HG03025 (cell line): ENCODE data around the gene DHRS13.
"Not testable (repeated sequence)": the region's sequence is repeated elsewhere in the genome, so short reads cannot be mapped to it uniquely, and the experiment has no call there.

Experiments
- ATAC-seq: cut with Tn5 transposase; IDR thresholded peaks from one replicate; pipeline ENCODE4 v1.9.1; 2021; ENCODE audit warnings: mild to moderate bottlenecking, moderate library complexity; ENCODE audit not compliant: unreplicated experiment, low FRiP score

The DHRS13 gene

DNA sequence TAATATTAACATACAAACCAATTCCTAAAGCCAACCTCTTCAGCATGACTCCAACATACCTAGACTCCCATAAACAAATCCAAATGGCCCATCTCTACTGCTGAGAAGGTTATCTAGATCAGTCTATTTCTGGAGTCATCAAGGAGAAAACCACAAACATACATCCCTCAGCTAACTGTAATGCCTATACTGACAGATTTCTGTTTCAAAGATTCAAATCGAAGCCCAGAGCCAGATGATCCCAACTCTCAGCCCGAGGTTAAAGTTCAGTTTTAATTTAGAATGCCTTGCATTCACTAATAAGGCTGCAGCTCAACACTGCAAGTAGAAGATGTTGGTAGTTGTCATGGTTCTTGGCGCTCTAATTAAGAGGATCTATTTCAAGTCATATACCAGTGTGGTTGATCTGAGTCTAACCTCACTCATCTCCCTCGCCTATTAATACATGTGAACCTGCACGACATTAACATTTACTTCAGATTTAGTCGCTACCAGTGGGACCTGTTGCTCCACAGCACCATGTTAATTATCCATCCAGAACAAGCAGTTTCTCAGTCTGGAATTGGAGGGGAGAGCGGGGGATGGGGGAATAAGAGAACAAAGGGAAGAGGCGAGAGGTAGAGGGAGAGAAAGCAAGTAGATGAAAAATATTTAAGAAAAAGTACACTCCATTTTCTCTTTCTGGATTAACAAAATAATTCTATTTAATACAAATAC lies 33.0 kb upstream of the DHRS13 start:
- no peak for ATAC-seq

GRCh38 chr17:28934508-28934907 lies 31.6 kb upstream of the DHRS13 start:
- not testable (repeated sequence) for ATAC-seq

DNA sequence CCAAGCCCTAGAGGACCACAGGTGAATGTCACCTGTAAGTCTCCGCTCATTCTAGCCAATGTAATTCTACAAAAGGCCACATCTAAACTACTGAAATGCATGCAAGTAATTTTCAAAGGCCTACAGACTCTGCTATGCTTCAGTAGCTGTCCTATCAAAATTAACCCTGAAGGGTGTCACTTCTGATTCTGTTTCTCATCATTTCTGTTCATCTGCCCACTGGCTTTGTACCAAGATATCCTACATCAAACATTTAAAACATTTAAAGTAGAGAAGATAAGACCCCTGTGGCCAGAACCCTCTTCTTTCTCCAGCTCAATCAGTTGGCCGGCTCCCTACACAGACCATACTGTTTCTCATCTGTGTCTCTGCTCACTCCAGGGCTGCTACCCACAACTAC lies 26.9 kb upstream of the DHRS13 start:
- ATAC-seq = no peak

DNA sequence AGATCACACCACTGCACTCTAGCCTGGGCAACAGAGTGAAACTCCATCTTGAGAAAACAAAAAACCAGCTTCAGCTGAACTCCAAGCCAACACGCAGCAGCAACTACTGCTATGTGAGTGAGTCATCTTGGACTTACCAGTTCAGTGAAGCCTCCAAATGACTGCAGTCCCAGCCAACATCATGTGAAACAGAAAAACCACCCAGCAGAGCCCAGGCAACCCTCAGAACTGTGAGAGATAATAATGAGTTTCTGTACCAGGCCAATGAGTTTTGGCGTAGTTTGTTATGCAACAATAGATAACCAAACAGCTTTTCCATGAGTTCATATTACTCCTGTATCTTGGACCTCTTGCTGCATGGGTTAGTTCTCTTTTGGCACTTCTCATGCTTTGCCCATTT lies 25.2 kb upstream of the DHRS13 start:
- ATAC-seq = no peak

DNA sequence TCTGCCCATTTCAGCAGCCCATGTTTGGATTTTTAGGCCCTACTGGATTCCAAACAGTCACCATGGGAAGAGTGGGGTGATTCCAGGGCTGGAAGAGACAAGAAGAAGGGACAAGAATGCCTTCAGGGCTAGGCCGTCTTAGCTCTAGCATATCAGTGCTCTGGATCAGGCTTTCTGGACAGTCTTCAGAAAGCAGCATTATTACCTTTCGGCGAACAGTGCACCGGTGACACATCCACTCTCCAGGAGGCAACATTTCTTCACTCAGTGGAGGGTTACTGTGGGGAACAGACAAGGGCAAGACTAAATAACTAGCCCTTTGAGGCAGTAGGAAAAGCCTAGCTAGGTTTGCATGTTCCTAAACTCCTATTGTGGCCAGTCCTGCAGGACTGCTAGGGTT lies 23.9 kb upstream of the DHRS13 start:
- ATAC-seq = no peak

DNA sequence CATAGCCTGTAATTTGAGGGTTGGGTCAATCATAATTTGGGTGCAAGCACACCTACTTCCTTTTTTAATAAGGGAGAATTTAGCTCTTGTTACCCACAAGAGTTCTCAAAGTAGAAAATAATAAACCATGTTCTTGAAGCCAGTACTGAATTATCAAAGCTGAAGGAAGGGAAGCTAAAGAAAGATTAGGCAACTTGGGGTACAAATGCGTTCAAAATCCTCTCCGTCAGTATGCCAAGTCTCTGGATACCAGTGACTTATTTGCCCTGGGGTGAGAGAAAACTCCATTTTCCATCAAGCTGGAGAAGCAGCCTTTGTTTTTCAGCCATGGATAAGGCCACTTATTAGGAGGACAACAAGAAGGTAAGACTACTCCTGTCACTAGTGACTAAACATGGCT lies 23.5 kb upstream of the DHRS13 start:
- ATAC-seq = no peak

DNA sequence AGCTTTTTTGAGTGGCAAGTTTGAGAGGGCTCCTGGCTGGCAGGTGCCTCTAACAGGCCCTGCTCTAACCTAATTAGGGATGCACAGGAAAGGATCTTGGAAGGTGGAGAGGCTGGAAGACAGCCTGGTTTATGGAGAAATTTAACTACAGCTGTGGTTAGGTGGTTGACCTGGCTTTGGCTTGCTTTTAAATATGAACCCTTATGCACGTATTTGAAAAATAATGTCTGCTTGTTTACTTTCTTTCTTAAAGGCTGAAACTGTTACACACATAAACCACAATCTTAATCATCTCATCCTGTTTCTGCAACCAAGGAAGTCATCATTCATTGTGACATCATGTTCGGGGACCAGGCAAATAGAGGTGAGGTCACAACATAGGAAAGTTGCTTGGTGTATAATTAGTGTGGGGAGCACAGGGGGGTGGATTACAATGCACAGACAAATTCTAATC lies 23.1 kb upstream of the DHRS13 start:
- no peak for ATAC-seq

DNA sequence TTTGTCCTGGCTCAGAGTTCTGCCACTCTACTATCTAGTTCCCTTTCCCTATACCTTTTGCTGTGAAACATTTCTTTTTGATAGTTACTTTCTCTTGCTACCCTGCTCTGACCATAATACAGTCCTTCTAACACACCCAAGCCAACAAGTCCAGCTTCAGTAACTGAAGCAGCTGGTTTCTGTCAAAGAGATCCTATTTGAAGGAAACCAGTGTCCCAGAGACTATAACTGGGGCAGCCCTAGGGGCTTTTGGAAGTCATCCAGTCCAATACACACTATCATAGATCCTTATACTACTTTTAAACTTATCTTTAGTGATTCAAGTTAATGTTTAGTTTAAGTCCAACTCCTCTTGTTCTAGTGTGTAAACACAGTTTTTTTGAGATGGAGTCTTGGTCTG lies 17.3 kb upstream of the DHRS13 start:
- no peak for ATAC-seq

DNA sequence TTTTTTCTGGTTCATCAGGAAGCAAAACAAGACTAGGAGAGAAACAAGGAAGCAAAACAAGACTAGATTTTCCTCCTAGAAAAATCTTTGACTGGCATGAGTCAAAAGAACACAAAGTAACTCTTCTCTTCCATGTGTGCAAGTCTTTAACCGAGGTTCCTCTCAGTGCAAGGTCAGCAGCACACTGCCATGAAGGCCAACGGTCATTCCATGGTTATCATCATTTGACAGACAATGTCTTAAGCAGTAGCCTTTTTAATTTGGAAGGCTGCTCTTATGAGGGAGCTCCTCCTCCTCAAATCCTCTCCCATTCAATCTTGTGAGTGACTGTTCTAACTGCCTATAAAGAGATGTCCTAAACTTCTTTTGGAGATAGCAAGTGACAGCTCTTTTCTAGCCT lies 15.4 kb upstream of the DHRS13 start:
- ATAC-seq = no peak

- no peak for ATAC-seq
These were observed 14.6 kb upstream of the DHRS13 start for GRCh38 chr17:28917465-28917864.

- ATAC-seq = no peak
These were observed 14.2 kb upstream of the DHRS13 start for GRCh38 chr17:28917029-28917428.

GRCh38 chr17:28916302-28916934 lies 13.5 kb upstream of the DHRS13 start:
- ATAC-seq = no peak

GRCh38 chr17:28912938-28913333 lies 10.1 kb upstream of the DHRS13 start:
- no peak for ATAC-seq

DNA sequence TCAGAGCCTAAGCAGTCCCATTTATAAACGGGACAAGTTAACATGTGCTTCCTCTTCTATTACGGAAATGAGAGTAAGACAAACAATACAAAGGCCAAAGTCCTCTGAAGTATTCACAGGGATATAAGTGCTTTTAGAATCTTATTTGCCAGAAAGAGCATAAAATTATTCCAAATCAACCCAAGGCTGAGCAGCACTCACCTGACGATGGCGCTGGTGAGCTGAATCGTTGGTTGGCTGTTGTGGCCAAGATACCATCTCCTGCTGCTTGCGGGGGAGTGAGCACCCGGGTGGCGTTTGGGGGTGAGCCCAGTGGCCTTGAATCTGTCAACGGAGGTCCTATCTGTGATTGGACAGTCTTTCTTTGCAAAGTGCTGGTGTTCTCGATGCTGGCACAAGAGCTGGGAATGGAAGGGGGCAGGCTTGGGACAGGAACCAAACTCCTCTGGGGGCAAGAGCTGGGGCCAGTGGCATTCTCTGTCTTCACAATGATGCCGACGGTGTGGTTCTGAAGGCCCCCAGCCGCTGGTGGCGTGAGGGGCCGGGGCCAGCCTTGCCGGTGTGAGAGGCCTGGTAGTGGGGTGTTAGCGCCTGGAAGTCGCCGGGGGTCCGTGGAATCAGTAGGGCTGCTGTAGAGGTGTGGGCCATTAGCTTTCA lies 9.5 kb upstream of the DHRS13 start:
- no peak for ATAC-seq

GRCh38 chr17:28911411-28912045 lies 8.6 kb upstream of the DHRS13 start:
- ATAC-seq = no peak

GRCh38 chr17:28910534-28910933 lies 7.7 kb upstream of the DHRS13 start:
- no peak for ATAC-seq

DNA sequence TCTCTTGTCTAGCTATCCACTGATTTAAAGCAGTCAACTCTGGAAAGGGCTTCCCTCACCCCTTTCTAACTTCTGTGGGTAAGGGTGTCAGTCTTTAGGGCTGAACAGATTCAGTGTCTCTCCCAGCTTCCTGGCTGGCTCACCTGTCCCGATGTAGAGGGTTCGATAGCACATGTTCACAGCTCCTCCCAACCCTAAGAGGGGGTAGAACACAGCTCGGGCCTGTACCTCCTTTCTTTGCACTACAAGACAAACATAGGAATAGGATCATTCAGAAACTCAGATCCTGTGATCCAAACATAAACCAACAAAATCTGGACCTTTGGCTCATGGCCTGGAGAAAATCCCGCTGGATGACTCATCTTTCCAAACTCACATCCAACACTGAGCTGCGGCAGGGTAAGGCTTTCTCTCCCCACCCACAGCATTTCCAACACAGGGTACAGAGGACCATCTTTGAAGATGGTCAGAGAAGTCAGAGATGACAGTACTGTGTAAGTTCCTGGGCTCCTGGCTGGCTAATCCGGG lies 5.8 kb upstream of the DHRS13 start:
- ATAC-seq = no peak

- no peak for ATAC-seq
These were observed 5.0 kb upstream of the DHRS13 start for GRCh38 chr17:28907709-28908475.

DNA sequence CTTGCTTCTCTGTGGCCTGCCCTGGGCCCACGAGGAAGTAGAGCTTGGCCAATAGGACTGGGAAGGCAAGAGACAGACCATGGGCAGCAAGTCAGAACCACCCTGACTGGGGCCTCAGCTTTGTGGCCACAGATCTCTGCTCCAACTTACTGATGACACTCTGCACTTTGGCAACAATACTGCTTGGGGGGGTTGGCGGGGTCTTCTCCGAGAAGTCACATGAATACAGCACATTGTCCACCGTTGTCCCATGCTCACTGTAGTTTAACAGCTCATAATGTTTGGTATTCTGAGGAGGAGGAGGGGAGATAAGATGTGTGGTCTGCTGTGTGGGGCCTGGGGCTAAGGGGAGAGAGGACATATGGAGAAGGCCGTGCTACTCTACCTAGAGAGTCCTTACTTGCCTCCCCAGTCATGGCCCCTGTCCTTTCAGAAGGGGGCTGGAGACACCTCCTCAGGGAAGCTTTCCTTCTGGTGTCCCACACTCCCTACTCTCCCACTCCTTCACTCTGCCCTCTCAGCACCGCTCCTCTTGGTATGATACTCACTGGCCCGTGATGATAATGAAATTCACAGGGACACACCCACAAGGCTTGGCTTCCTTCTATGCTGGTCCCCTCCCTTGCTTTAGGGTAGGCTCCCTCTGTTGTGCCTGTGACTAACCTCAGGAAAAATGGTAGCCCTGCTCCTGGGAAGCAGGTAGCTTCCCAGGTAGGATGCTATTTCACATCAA lies 4.0 kb upstream of the DHRS13 start:
- no peak for ATAC-seq

GRCh38 chr17:28906276-28906675 lies 3.4 kb upstream of the DHRS13 start:
- no peak for ATAC-seq
